Neural cell (in vitro differentiated cells): ENCODE data around the gene SH3BP5. TPM values are rescaled to one million over a fixed set of nuclear protein-coding genes. Genes with fewer than 3 reads are reported as not detected.

Experiments used
- H2AFZ ChIP-seq: fragments of 200-600, 300-800 bp; sonication (generic), shearing (Covaris generic); 2 replicates; pipeline ENCODE4 v1.6.0; 2014; ENCODE audit warnings: low read depth, mild to moderate bottlenecking, antibody characterized with exemption, low read length, moderate library complexity
- H3F3A ChIP-seq: fragments of 200-600 bp; shearing (Covaris generic); 2 replicates; pipeline ENCODE4 v1.6.1; 2016; ENCODE audit warnings: mild to moderate bottlenecking, moderate library complexity, mixed read lengths, antibody characterized with exemption, low read length; ENCODE audit not compliant: insufficient read depth, poor library complexity, severe bottlenecking
- H3K27ac ChIP-seq: fragments of 200-600, 300-800 bp; sonication (generic), shearing (Covaris generic); 2 replicates; pipeline ENCODE4 v1.5.1; 2014; ENCODE audit warnings: mild to moderate bottlenecking, low read length, moderate library complexity
- H3K27me3 ChIP-seq: fragments of 300-800, 200-600 bp; sonication (generic), shearing (Covaris generic); 2 replicates; pipeline ENCODE4 v1.6.0; 2014; ENCODE audit warnings: mild to moderate bottlenecking, low read depth, low read length, moderate library complexity; ENCODE audit not compliant: insufficient read depth
- H3K36me3 ChIP-seq: fragments of 300-800, 200-600 bp; sonication (generic), shearing (Covaris generic); 2 replicates; pipeline ENCODE4 v1.5.1; 2014; ENCODE audit warnings: mild to moderate bottlenecking, antibody characterized with exemption, low read length, moderate library complexity; ENCODE audit not compliant: insufficient read depth
- H3K4me2 ChIP-seq: fragments of 300-800, 200-600 bp; sonication (generic), shearing (Covaris generic); 2 replicates; pipeline ENCODE4 v1.6.0; 2014; ENCODE audit warnings: mild to moderate bottlenecking, low read length
- H3K4me3 ChIP-seq: fragments of 300-800, 200-600 bp; sonication (generic), shearing (Covaris generic); 2 replicates; pipeline ENCODE4 v1.5.1; 2014; ENCODE audit warnings: mild to moderate bottlenecking, low read length, moderate library complexity
- H3K79me2 ChIP-seq: fragments of 200-600 bp; shearing (Covaris generic); replicated peaks from 2 replicates; pipeline ENCODE4 v1.6.0; 2014; ENCODE audit warnings: mild to moderate bottlenecking, low read length, moderate library complexity; ENCODE audit not compliant: insufficient read depth
- H3K9ac ChIP-seq: fragments of 300-800, 200-600 bp; sonication (generic), shearing (Covaris generic); 2 replicates; pipeline ENCODE4 v1.6.1; 2016; ENCODE audit warnings: mild to moderate bottlenecking, low read length, mixed read lengths
- H3K9me2 ChIP-seq: fragments of 200-600 bp; shearing (Covaris generic); 2 replicates; pipeline ENCODE4 v1.6.1; 2016; ENCODE audit warnings: mild to moderate bottlenecking, low read length, mixed read lengths; ENCODE audit not compliant: insufficient read depth
- H3K9me3 ChIP-seq: fragments of 200-600, 300-800 bp; sonication (generic), shearing (Covaris generic); 2 replicates; pipeline ENCODE4 v1.6.1; 2016; ENCODE audit warnings: mild to moderate bottlenecking, mixed run types, low read length, moderate library complexity, mixed read lengths
- H4K20me1 ChIP-seq: fragments of 200-600 bp; shearing (Covaris generic); 2 replicates; pipeline ENCODE4 v1.6.1; 2016; ENCODE audit warnings: mild to moderate bottlenecking, mixed run types; ENCODE audit not compliant: insufficient read depth
- EP300 ChIP-seq: fragments of 450-650 bp; conservative IDR thresholded peaks from 2 replicates; pipeline ENCODE4 v1.6.1; 2014; ENCODE audit warnings: antibody characterized with exemption, mild to moderate bottlenecking, moderate library complexity; ENCODE audit not compliant: poor library complexity, severe bottlenecking
- EZH2 ChIP-seq: fragments of 200-600, 300-800 bp; shearing (Covaris generic), sonication (generic); IDR thresholded peaks from 2 replicates; pipeline ENCODE4 v1.6.1; 2014; ENCODE audit warnings: antibody characterized with exemption, low read length, borderline replicate concordance, mild to moderate bottlenecking; ENCODE audit not compliant: insufficient read depth, poor library complexity, severe bottlenecking
- MXI1 ChIP-seq: fragments of 450-650 bp; conservative IDR thresholded peaks from 2 replicates; pipeline ENCODE4 v1.6.1; 2014; ENCODE audit warnings: antibody characterized with exemption, mild to moderate bottlenecking; ENCODE audit not compliant: poor library complexity, severe bottlenecking
- POLR2AphosphoS5 ChIP-seq: IDR thresholded peaks from 2 replicates; pipeline ENCODE4 v1.6.1; 2012
- RAD21 ChIP-seq: fragments of 450-650 bp; conservative IDR thresholded peaks from 2 replicates; pipeline ENCODE4 v1.6.1; 2014; ENCODE audit warnings: antibody characterized with exemption, mild to moderate bottlenecking, moderate library complexity
- SMC3 ChIP-seq: fragments of 450-650 bp; conservative IDR thresholded peaks from 2 replicates; pipeline ENCODE4 v1.6.1; 2014; ENCODE audit warnings: antibody characterized with exemption, mild to moderate bottlenecking, moderate library complexity; ENCODE audit not compliant: poor library complexity
- TAF1 ChIP-seq: IDR thresholded peaks from 2 replicates; pipeline ENCODE4 v1.6.1; 2012; ENCODE audit warnings: low read depth
- polyA plus RNA-seq: library from polyadenylated mRNA; depleted of rRNA; stranded (reverse); fragments of >200 nt; gene quantifications from 2 replicates; pipeline ENCODE4 v1.2.3, GENCODE V29; 2014
- TF ChIP-seq, protein P1 (sequence below): IDR thresholded peaks from 2 replicates; pipeline ENCODE4 v1.6.1; 2012; ENCODE audit warnings: borderline replicate concordance
- TF ChIP-seq, protein P2 (sequence below): fragments of 450-650 bp; IDR thresholded peaks from 2 replicates; pipeline ENCODE4 v1.5.1; 2014; ENCODE audit warnings: antibody characterized with exemption, mild to moderate bottlenecking, moderate library complexity; ENCODE audit not compliant: poor library complexity, severe bottlenecking

The SH3BP5 gene
- polyA plus RNA-seq, 1 donor from 2014 or later, result 166 TPM

DNA sequence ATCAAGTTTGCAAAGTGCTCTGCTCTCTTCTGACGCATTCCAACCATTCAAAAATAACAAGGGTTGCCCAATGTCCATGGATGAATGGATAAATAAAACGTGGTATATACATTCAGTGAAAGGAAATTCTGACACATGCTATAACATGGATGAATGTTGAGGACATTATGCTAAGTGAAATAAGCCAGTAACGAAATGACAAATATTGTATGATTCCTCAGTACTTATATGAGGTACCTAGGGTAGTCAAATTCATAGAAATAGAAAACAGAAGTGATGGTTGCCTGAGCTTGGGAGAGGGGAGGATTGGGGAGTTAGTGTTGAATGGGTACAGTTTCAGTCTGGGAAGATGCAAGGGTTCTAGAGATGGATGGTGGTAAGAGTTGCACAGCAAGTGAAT is 33.9 kb downstream of the SH3BP5 start:
- H3K36me3 ChIP-seq, result no peaks in the 10 kb centered on the region
- H2AFZ ChIP-seq, result no peak overlapping the region
- no peaks in the 10 kb centered on the region for H3K27me3 ChIP-seq
- H3K27ac ChIP-seq, result no peak overlapping the region
- no peaks in the 10 kb centered on the region for H3K79me2 ChIP-seq
- no peak overlapping the region for H3K9ac ChIP-seq
- no peak overlapping the region for H3K4me2 ChIP-seq
- no peaks in the 10 kb centered on the region for H3K9me3 ChIP-seq
- H3F3A ChIP-seq, result no peaks in the 10 kb centered on the region
- TF ChIP-seq, protein P1, sequence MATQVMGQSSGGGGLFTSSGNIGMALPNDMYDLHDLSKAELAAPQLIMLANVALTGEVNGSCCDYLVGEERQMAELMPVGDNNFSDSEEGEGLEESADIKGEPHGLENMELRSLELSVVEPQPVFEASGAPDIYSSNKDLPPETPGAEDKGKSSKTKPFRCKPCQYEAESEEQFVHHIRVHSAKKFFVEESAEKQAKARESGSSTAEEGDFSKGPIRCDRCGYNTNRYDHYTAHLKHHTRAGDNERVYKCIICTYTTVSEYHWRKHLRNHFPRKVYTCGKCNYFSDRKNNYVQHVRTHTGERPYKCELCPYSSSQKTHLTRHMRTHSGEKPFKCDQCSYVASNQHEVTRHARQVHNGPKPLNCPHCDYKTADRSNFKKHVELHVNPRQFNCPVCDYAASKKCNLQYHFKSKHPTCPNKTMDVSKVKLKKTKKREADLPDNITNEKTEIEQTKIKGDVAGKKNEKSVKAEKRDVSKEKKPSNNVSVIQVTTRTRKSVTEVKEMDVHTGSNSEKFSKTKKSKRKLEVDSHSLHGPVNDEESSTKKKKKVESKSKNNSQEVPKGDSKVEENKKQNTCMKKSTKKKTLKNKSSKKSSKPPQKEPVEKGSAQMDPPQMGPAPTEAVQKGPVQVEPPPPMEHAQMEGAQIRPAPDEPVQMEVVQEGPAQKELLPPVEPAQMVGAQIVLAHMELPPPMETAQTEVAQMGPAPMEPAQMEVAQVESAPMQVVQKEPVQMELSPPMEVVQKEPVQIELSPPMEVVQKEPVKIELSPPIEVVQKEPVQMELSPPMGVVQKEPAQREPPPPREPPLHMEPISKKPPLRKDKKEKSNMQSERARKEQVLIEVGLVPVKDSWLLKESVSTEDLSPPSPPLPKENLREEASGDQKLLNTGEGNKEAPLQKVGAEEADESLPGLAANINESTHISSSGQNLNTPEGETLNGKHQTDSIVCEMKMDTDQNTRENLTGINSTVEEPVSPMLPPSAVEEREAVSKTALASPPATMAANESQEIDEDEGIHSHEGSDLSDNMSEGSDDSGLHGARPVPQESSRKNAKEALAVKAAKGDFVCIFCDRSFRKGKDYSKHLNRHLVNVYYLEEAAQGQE, result no peak
- no peak for TF ChIP-seq POLR2AphosphoS5
- no peak for TF ChIP-seq SMC3
- no peak for TF ChIP-seq RAD21
- no peak for TF ChIP-seq EP300
- TF ChIP-seq MXI1, result no peak
- TF ChIP-seq TAF1, result no peak
- TF ChIP-seq, protein P2, sequence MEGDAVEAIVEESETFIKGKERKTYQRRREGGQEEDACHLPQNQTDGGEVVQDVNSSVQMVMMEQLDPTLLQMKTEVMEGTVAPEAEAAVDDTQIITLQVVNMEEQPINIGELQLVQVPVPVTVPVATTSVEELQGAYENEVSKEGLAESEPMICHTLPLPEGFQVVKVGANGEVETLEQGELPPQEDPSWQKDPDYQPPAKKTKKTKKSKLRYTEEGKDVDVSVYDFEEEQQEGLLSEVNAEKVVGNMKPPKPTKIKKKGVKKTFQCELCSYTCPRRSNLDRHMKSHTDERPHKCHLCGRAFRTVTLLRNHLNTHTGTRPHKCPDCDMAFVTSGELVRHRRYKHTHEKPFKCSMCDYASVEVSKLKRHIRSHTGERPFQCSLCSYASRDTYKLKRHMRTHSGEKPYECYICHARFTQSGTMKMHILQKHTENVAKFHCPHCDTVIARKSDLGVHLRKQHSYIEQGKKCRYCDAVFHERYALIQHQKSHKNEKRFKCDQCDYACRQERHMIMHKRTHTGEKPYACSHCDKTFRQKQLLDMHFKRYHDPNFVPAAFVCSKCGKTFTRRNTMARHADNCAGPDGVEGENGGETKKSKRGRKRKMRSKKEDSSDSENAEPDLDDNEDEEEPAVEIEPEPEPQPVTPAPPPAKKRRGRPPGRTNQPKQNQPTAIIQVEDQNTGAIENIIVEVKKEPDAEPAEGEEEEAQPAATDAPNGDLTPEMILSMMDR, result no peak
- no peak for TF ChIP-seq EZH2
- H3K4me3 ChIP-seq, result no peak overlapping the region
- no peaks in the 10 kb centered on the region for H3K9me2 ChIP-seq
- no peaks in the 10 kb centered on the region for H4K20me1 ChIP-seq

- no peak overlapping the region for H2AFZ ChIP-seq
- H4K20me1 ChIP-seq, result no peaks in the 10 kb centered on the region
- H3K79me2 ChIP-seq, result no peaks in the 10 kb centered on the region
- H3K9me3 ChIP-seq, result no peaks in the 10 kb centered on the region
- TF ChIP-seq EP300, result no peak
- TF ChIP-seq, protein P1, result no peak
- no peak for TF ChIP-seq POLR2AphosphoS5
- no peak for TF ChIP-seq MXI1
- TF ChIP-seq TAF1, result no peak
- TF ChIP-seq, protein P2, result no peak
- TF ChIP-seq EZH2, result no peak
- TF ChIP-seq SMC3, result no peak
- no peak for TF ChIP-seq RAD21
- H3K4me2 ChIP-seq, result no peak overlapping the region
- H3K36me3 ChIP-seq, result no peaks in the 10 kb centered on the region
- H3K9me2 ChIP-seq, result no peaks in the 10 kb centered on the region
- no peak overlapping the region for H3K4me3 ChIP-seq
- no peak overlapping the region for H3K9ac ChIP-seq
- no peaks in the 10 kb centered on the region for H3F3A ChIP-seq
- H3K27me3 ChIP-seq, result no peaks in the 10 kb centered on the region
- no peak overlapping the region for H3K27ac ChIP-seq
Measured at GRCh38 chr3:15297608-15298350, 34.6 kb downstream of the SH3BP5 start.
